ENCODE data around the gene PEX6. TPM values are rescaled to one million over a fixed set of nuclear protein-coding genes. Genes with fewer than 3 reads are reported as not detected.

PEX6 gene
- total RNA-seq, 1 experiment from 2014 or later = 15.6 TPM

- Histone ChIP-seq H3K27me3 (ENCODE audit: insufficient read depth, low read length) (no peaks in the 10 kb centered on the region), H3T11ph (ENCODE audit: low read length) (no peak overlapping the region), H3K14ac (ENCODE audit: insufficient read depth, low read length) (no peak overlapping the region), H2BK15ac (ENCODE audit: low read depth, low read length) (no peak overlapping the region), H2AK5ac (ENCODE audit: insufficient read length, low read length) (no peak overlapping the region), H4K8ac (replicated peaks; ENCODE audit: insufficient read length, low read depth, low read length) (no peak overlapping the region), H3K4ac (ENCODE audit: low read depth, low read length) (no peak overlapping the region), H3K4me2 (ENCODE audit: insufficient read depth, insufficient read length, low read length) (no peak overlapping the region), H3K79me1 (ENCODE audit: insufficient read depth, low read depth, low read length, poor library complexity, severe bottlenecking) (peaks cover 4% of the 10 kb centered on the region), H2BK20ac (ENCODE audit: low read depth, low read length, poor library complexity, severe bottlenecking) (no peak overlapping the region), H3K56ac (ENCODE audit: insufficient read length, low read depth, low read length) (no peak overlapping the region), H3K23me2 (ENCODE audit: insufficient read length, low read depth, low read length, poor library complexity, severe bottlenecking) (peaks cover 16% of the 10 kb centered on the region), H2BK12ac (ENCODE audit: insufficient read length, low read depth, low read length) (no peak overlapping the region), H4K5ac (ENCODE audit: insufficient read length, low read depth, low read length) (no peak overlapping the region), H3K27ac (ENCODE audit: insufficient read length, low read depth, low read length) (no peak overlapping the region), H3K9me3 (ENCODE audit: control insufficient read depth, low read depth, low read length) (no peaks in the 10 kb centered on the region), H2BK120ac (ENCODE audit: low read depth, low read length, poor library complexity, severe bottlenecking) (no peak overlapping the region), H2AFZ (ENCODE audit: low read length) (no peak overlapping the region), H4K20me1 (ENCODE audit: control insufficient read depth, insufficient read depth, insufficient read length) (no peaks in the 10 kb centered on the region), H3K18ac (ENCODE audit: insufficient read length, low read depth, low read length) (no peak overlapping the region), H3K79me2 (ENCODE audit: insufficient read depth, low read length) (no peaks in the 10 kb centered on the region; the same call in 1 of the 2 replicates), H3K4me1 (ENCODE audit: insufficient read depth, low read length) (no peaks in the 10 kb centered on the region; the same call in 1 of the 2 replicates), H2BK5ac (ENCODE audit: insufficient read length, low read length) (no peak overlapping the region), H3K9ac (ENCODE audit: extremely low read depth, insufficient read length, low read length) (no peak overlapping the region), H4K91ac (ENCODE audit: insufficient read length, low read depth, low read length) (no peak overlapping the region), H3K23ac (ENCODE audit: insufficient read length, low read depth, low read length) (no peak overlapping the region)
- Mint-ChIP-seq H3K36me3 (ENCODE audit: insufficient read depth in 1 of 3, low read depth in 3 of 3) (peaks cover 1 to 7% (median 1%) of the 10 kb centered on the region in 3 experiments; a peak in 3 of 7 replicates), H3K27me3 (ENCODE audit: low read depth) (no peaks in the 10 kb centered on the region), H3K27ac (no peak overlapping the region), H3K9me3 (no peaks in the 10 kb centered on the region), H3K4me1 (peaks cover 25 to 37% of the 10 kb centered on the region in 2 experiments), H3K4me3 (no peak overlapping the region; a peak in 1 of 5 replicates)
- no peak for DNase-seq
- WGBS (ENCODE audit: extremely low coverage, insufficient read length, low lambda C conversion rate) = 100% methylated on average over 2 of the region's 5 CpGs
- TF ChIP-seq, protein P1, sequence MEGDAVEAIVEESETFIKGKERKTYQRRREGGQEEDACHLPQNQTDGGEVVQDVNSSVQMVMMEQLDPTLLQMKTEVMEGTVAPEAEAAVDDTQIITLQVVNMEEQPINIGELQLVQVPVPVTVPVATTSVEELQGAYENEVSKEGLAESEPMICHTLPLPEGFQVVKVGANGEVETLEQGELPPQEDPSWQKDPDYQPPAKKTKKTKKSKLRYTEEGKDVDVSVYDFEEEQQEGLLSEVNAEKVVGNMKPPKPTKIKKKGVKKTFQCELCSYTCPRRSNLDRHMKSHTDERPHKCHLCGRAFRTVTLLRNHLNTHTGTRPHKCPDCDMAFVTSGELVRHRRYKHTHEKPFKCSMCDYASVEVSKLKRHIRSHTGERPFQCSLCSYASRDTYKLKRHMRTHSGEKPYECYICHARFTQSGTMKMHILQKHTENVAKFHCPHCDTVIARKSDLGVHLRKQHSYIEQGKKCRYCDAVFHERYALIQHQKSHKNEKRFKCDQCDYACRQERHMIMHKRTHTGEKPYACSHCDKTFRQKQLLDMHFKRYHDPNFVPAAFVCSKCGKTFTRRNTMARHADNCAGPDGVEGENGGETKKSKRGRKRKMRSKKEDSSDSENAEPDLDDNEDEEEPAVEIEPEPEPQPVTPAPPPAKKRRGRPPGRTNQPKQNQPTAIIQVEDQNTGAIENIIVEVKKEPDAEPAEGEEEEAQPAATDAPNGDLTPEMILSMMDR (conservative IDR thresholded peaks at IDR 0.05) = no peak
Measured at GRCh38 chr6:42981836-42982235, 2.9 kb upstream of the PEX6 start.
